Amniotic epithelial cell (primary cell): ENCODE data around the gene AKIRIN2.
"Not testable (repeated sequence)": the region's sequence is repeated elsewhere in the genome, so short reads cannot be mapped to it uniquely, and the experiment has no call there.

Experiments
- DNase-seq: peaks from one replicate; pipeline ENCODE4 v3.0.0-alpha.2; 2010; ENCODE audit warnings: low read depth

AKIRIN2 gene

GRCh38 chr6:87687893-87688292, 14.1 kb downstream of the AKIRIN2 start:
- DNase-seq: not testable (repeated sequence)

- DNase-seq: no peak
These were observed 14.7 kb downstream of the AKIRIN2 start for GRCh38 chr6:87687296-87687695.

- DNase-seq: not testable (repeated sequence)
These were observed 15.3 kb downstream of the AKIRIN2 start for GRCh38 chr6:87686636-87687205.

GRCh38 chr6:87684895-87685654, 17.0 kb downstream of the AKIRIN2 start:
- DNase-seq: no peak

- no peak for DNase-seq
These were observed 18.1 kb downstream of the AKIRIN2 start for GRCh38 chr6:87683890-87684289.

- DNase-seq: peak; percentile 41
These were observed 19.7 kb downstream of the AKIRIN2 start for GRCh38 chr6:87682310-87682709.

- DNase-seq: no peak
These were observed 26.9 kb downstream of the AKIRIN2 start for GRCh38 chr6:87675004-87675681.

GRCh38 chr6:87674290-87674689, 27.7 kb downstream of the AKIRIN2 start:
- DNase-seq: no peak

- DNase-seq: no peak
These were observed 28.8 kb downstream of the AKIRIN2 start for GRCh38 chr6:87673237-87673636.

GRCh38 chr6:87672641-87673040, 29.4 kb downstream of the AKIRIN2 start:
- no peak for DNase-seq

- peak; percentile 89 for DNase-seq
These were observed 30.4 kb downstream of the AKIRIN2 start for GRCh38 chr6:87671555-87672029.

GRCh38 chr6:87670707-87671106, 31.3 kb downstream of the AKIRIN2 start:
- DNase-seq: no peak

GRCh38 chr6:87669051-87669450, 33.0 kb downstream of the AKIRIN2 start:
- DNase-seq: no peak

- DNase-seq: no peak
These were observed 34.0 kb downstream of the AKIRIN2 start for GRCh38 chr6:87668013-87668412.

- DNase-seq: no peak
These were observed 35.0 kb downstream of the AKIRIN2 start for GRCh38 chr6:87667032-87667431.

- no peak for DNase-seq
These were observed 37.0 kb downstream of the AKIRIN2 start for GRCh38 chr6:87664921-87665485.

GRCh38 chr6:87663434-87663833, 38.6 kb downstream of the AKIRIN2 start:
- DNase-seq: no peak

- DNase-seq: no peak
These were observed 40.5 kb downstream of the AKIRIN2 start for GRCh38 chr6:87661503-87661902.

GRCh38 chr6:87661016-87661415, 41.0 kb downstream of the AKIRIN2 start:
- peak; percentile 55 for DNase-seq

GRCh38 chr6:87660226-87660911, 41.7 kb downstream of the AKIRIN2 start:
- peak; percentile 44 for DNase-seq

GRCh38 chr6:87658516-87658915, 43.5 kb downstream of the AKIRIN2 start:
- peak; percentile 59 for DNase-seq

- DNase-seq: no peak
These were observed 45.2 kb downstream of the AKIRIN2 start for GRCh38 chr6:87656857-87657256.
